Testis (tissue), 2 donors: ENCODE results near the gene IL21.

Source experiments
- POLR2A ChIP-seq: fragments of 450-650 bp; IDR thresholded peaks from one replicate; pipeline ENCODE4 v1.6.1; 2017; ENCODE audit warnings: antibody characterized with exemption, mild to moderate bottlenecking, moderate library complexity
- TF ChIP-seq, protein P1 (sequence below), 3 experiments: fragments of 450-650 bp in 2 of 3; fragments of 200-600 bp in 1 of 3; sonication (generic) in 1 of 3; IDR thresholded peaks; one replicate each; pipeline ENCODE4 v1.5.1; 2016 to 2019; ENCODE audit warnings: antibody characterized with exemption in 3 of 3, mild to moderate bottlenecking in 2 of 3, moderate library complexity in 1 of 3

DNA sequence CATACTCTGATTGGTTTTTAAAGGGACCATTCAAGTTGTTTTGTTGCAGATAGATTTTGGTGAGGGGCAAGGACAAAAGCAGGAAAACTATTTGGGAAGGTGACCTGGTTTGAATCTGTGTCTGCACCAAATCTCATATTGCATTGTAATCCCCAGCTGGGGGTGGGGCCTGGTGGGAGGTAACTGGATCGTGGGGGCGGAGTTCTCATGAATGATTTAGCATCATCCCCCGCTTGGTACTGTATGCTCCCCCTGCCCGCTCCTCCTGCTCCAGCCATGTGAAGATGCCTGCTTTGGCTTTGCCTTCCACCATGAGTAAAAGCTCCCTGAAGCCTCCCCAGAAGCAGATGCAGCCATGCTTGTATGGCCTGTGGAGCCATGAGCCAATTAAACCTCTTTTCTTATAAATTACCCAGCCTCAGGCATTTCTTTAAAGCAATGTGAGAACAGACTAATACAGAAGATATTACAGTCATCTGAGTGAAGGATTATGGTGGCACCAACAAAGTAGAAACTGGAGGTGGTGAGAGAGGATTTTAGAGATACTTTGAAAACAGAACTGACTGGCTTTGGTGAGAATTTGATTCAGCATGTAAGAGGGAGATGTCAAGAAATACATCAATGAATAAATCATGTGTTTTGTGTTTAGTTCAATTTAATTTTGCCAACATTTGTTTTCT lies 14.4 kb downstream of the IL21 start:
- TF ChIP-seq, protein P1, sequence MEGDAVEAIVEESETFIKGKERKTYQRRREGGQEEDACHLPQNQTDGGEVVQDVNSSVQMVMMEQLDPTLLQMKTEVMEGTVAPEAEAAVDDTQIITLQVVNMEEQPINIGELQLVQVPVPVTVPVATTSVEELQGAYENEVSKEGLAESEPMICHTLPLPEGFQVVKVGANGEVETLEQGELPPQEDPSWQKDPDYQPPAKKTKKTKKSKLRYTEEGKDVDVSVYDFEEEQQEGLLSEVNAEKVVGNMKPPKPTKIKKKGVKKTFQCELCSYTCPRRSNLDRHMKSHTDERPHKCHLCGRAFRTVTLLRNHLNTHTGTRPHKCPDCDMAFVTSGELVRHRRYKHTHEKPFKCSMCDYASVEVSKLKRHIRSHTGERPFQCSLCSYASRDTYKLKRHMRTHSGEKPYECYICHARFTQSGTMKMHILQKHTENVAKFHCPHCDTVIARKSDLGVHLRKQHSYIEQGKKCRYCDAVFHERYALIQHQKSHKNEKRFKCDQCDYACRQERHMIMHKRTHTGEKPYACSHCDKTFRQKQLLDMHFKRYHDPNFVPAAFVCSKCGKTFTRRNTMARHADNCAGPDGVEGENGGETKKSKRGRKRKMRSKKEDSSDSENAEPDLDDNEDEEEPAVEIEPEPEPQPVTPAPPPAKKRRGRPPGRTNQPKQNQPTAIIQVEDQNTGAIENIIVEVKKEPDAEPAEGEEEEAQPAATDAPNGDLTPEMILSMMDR (IDR thresholded peaks at IDR 0.05), result no peak
- no peak for TF ChIP-seq POLR2A
